HL-60 (cell line): ENCODE data around the gene ASB12.

Experiments
- DNase-seq, 2 experiments: peaks; one replicate each; pipeline ENCODE4 v3.0.0-alpha.2; 2010 to 2020; ENCODE audit warnings: low read depth in 1 of 2, low spot score in 1 of 2
- H3K27ac ChIP-seq: fragments of 250-450 bp; sonication (Bioruptor Pico); replicated peaks from 2 replicates; pipeline ENCODE4 v1.5.1; 2020; ENCODE audit warnings: mild to moderate bottlenecking, moderate library complexity
- H3K27me3 ChIP-seq: fragments of 250-450 bp; sonication (Bioruptor Pico); 2 replicates; pipeline ENCODE4 v1.5.1; 2021; ENCODE audit warnings: mild to moderate bottlenecking, moderate library complexity; ENCODE audit not compliant: insufficient read depth, poor library complexity, severe bottlenecking
- H3K4me3 ChIP-seq: replicated peaks from 2 replicates; pipeline ENCODE4 v1.5.1; 2011; ENCODE audit warnings: mild to moderate bottlenecking, control low read depth, low read length; ENCODE audit not compliant: insufficient read depth
- GABPA ChIP-seq: IDR thresholded peaks from 2 replicates; pipeline ENCODE4 v1.6.1; 2012; ENCODE audit warnings: low read depth
- POLR2AphosphoS5 ChIP-seq: IDR thresholded peaks from 2 replicates; pipeline ENCODE4 v1.6.1; 2012; ENCODE audit warnings: low read depth
- SPI1 ChIP-seq: IDR thresholded peaks from 2 replicates; pipeline ENCODE4 v1.6.1; 2012; ENCODE audit warnings: low read depth, mild to moderate bottlenecking, borderline replicate concordance
- TF ChIP-seq, protein P1 (sequence below): IDR thresholded peaks from one replicate; pipeline ENCODE4 v1.5.1; 2011; ENCODE audit warnings: low read length, control low read depth, inconsistent platforms; ENCODE audit not compliant: insufficient read depth
- TF ChIP-seq, protein P2 (sequence below): IDR thresholded peaks from 2 replicates; pipeline ENCODE4 v1.6.1; 2012; ENCODE audit warnings: low read depth; ENCODE audit not compliant: insufficient replicate concordance

The ASB12 gene

DNA sequence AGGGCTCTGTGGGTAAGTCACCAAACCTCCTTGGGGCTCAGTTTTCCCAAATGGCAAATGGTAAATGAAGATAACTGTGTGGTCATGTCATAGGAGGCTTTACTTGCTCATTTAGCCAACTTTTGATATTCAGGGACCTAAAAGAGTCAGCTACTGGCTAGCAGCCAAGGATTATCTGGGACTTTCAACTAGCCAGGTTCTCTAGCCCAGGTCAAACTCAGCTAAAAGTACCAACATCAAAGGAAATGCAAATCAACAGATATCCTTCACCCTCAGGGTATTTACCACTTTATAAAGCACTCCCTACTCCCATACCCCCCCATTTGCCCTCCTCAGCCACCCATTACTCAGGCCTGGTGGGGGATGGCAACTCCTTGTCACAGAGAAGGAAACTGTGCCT, 32.4 kb downstream of the ASB12 start:
- no peak for TF ChIP-seq GABPA
- no peak for TF ChIP-seq POLR2AphosphoS5
- TF ChIP-seq, protein P1, sequence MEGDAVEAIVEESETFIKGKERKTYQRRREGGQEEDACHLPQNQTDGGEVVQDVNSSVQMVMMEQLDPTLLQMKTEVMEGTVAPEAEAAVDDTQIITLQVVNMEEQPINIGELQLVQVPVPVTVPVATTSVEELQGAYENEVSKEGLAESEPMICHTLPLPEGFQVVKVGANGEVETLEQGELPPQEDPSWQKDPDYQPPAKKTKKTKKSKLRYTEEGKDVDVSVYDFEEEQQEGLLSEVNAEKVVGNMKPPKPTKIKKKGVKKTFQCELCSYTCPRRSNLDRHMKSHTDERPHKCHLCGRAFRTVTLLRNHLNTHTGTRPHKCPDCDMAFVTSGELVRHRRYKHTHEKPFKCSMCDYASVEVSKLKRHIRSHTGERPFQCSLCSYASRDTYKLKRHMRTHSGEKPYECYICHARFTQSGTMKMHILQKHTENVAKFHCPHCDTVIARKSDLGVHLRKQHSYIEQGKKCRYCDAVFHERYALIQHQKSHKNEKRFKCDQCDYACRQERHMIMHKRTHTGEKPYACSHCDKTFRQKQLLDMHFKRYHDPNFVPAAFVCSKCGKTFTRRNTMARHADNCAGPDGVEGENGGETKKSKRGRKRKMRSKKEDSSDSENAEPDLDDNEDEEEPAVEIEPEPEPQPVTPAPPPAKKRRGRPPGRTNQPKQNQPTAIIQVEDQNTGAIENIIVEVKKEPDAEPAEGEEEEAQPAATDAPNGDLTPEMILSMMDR, result no peak
- TF ChIP-seq SPI1, result no peak
- TF ChIP-seq, protein P2, sequence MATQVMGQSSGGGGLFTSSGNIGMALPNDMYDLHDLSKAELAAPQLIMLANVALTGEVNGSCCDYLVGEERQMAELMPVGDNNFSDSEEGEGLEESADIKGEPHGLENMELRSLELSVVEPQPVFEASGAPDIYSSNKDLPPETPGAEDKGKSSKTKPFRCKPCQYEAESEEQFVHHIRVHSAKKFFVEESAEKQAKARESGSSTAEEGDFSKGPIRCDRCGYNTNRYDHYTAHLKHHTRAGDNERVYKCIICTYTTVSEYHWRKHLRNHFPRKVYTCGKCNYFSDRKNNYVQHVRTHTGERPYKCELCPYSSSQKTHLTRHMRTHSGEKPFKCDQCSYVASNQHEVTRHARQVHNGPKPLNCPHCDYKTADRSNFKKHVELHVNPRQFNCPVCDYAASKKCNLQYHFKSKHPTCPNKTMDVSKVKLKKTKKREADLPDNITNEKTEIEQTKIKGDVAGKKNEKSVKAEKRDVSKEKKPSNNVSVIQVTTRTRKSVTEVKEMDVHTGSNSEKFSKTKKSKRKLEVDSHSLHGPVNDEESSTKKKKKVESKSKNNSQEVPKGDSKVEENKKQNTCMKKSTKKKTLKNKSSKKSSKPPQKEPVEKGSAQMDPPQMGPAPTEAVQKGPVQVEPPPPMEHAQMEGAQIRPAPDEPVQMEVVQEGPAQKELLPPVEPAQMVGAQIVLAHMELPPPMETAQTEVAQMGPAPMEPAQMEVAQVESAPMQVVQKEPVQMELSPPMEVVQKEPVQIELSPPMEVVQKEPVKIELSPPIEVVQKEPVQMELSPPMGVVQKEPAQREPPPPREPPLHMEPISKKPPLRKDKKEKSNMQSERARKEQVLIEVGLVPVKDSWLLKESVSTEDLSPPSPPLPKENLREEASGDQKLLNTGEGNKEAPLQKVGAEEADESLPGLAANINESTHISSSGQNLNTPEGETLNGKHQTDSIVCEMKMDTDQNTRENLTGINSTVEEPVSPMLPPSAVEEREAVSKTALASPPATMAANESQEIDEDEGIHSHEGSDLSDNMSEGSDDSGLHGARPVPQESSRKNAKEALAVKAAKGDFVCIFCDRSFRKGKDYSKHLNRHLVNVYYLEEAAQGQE, result no peak
- H3K27me3 ChIP-seq, result no peaks in the 10 kb centered on the region
- DNase-seq, result no peak
- no peak overlapping the region for H3K27ac ChIP-seq
- H3K4me3 ChIP-seq, result no peak overlapping the region

DNA sequence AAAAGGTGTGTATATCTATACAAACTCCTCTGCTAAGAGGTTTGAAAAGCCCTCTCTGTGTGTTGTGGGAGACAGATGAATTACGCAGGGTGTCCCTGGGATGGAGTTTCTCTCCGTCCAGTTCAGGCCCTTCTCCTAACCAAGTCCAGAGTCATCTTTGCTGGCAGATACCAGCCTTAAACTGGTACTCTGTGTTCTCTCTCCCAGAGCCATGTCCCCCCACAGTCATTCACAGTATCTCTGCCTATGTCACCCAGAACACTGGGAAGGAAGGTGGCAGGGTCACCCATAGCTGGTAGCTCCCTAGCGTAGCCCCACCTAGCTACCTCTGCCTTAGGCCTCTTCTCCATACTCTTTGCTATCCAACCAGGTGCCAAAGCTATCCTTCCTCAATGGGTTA, 33.8 kb downstream of the ASB12 start:
- TF ChIP-seq SPI1 (no peak), GABPA (no peak), POLR2AphosphoS5 (no peak)
- TF ChIP-seq, protein P2, result no peak
- TF ChIP-seq, protein P1, result no peak
- no peak for DNase-seq
- no peak overlapping the region for H3K27ac ChIP-seq

DNA sequence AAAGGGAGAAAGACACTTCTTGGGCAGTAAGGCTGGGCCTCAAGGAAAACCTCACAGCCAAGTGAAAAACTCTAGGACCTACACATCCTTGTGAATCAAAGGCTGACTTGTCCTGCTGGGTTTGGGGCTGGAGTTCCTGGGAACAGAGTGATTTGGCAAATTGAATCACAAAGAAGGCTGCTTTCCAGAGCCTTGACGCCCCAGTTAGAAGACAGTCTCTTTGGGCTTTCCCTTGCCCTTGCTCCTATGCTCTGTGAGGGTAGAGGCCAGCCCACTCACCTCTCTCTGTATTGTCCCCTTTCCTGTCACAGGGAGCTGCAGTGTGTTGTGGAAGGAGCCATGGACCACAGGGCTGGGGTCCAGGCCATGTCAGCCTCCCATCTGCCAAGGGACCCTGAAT, 34.5 kb downstream of the ASB12 start:
- Histone ChIP-seq H3K4me3 (no peak overlapping the region), H3K27me3 (no peaks in the 10 kb centered on the region), H3K27ac (no peak overlapping the region)
- no peak for TF ChIP-seq GABPA
- no peak for TF ChIP-seq SPI1
- TF ChIP-seq POLR2AphosphoS5, result no peak
- TF ChIP-seq, protein P1, result no peak
- TF ChIP-seq, protein P2, result no peak
- DNase-seq, result no peak

More for the DNA sequence above, 33.8 kb downstream of the ASB12 start:
- Histone ChIP-seq H3K4me3 (no peak overlapping the region), H3K27me3 (no peaks in the 10 kb centered on the region)
